K562 (cell line): ENCODE measurements around the gene SHANK1. TPM values are rescaled to one million over a fixed set of nuclear protein-coding genes. Genes with fewer than 3 reads are reported as not detected.

Experiments used
- BRCA1 ChIP-seq, 2 experiments: fragments of 450-650 bp in 1 of 2; sonication (generic) in 1 of 2; formaldehyde crosslinking in 1 of 2; IDR thresholded peaks; 2 replicates each; pipeline versions ENCODE4 v1.5.0 to v1.6.1; 2017 to 2020; ENCODE audit warnings: mild to moderate bottlenecking in 1 of 2, missing genetic modification reagents in 1 of 2
- CREB1 ChIP-seq, 2 experiments: sonication (generic) in 1 of 2; formaldehyde crosslinking in 1 of 2; IDR thresholded peaks; 2 replicates each; pipeline versions ENCODE4 v1.6.1 to v1.8.0; 2012 to 2022; ENCODE audit warnings: inconsistent platforms in 1 of 2, mild to moderate bottlenecking in 1 of 2, missing genetic modification reagents in 1 of 2, moderate library complexity in 1 of 2
- ELF1 ChIP-seq: fragments of 200-800 bp; sonication (Bioruptor generic); IDR thresholded peaks from 2 replicates; pipeline ENCODE4 v1.6.1; 2016; ENCODE audit warnings: missing genetic modification characterization, missing compliant biosample characterization
- ETV1 ChIP-seq: fragments of 450-650 bp; conservative IDR thresholded peaks from 2 replicates; pipeline ENCODE4 v1.6.1; 2016; ENCODE audit warnings: missing genetic modification characterization, control low read depth, low read depth, missing compliant biosample characterization
- HMG20A ChIP-seq: fragments of 450-650 bp; formaldehyde crosslinking; conservative IDR thresholded peaks from 2 replicates; pipeline ENCODE4 v1.4.0; 2020; ENCODE audit warnings: mild to moderate bottlenecking, mixed read lengths
- MCM5 ChIP-seq: fragments of 450-650 bp; IDR thresholded peaks from 2 replicates; pipeline ENCODE4 v1.6.1; 2016; ENCODE audit warnings: low read depth
- NEUROD1 ChIP-seq: fragments of 150-350 bp; IDR thresholded peaks from 2 replicates; pipeline ENCODE4 v1.6.1; 2014; ENCODE audit warnings: borderline replicate concordance, low read length, low read depth; ENCODE audit not compliant: partially characterized antibody
- SMAD3 ChIP-seq: fragments of 450-650 bp; formaldehyde crosslinking; conservative IDR thresholded peaks from 2 replicates; pipeline ENCODE4 v1.4.0; 2020; ENCODE audit warnings: mild to moderate bottlenecking
- ZKSCAN3 ChIP-seq: fragments of 250-450 bp; sonication (Bioruptor Pico); IDR thresholded peaks from 2 replicates; pipeline ENCODE4 v1.4.0; 2020
- ZNF217 ChIP-seq: sonication (generic); formaldehyde crosslinking; IDR thresholded peaks from 2 replicates; pipeline ENCODE4 v1.8.0; 2022; ENCODE audit warnings: mild to moderate bottlenecking, missing genetic modification reagents
- ZNF445 ChIP-seq: fragments of 250-450 bp; sonication (Bioruptor Pico); IDR thresholded peaks from 2 replicates; pipeline ENCODE4 v1.4.0; 2020; ENCODE audit warnings: low read depth, mild to moderate bottlenecking, moderate library complexity
- polyA plus RNA-seq, 8 experiments: library from polyadenylated mRNA; depleted of rRNA in 4 of 8; stranded (reverse) in 5 of 8; unstranded in 3 of 8; fragments of >200 nt; fragmentation: Nextera tagmentation in 2 of 8; fragmentation: Illumina TruSeq in 1 of 8; extraction: Ambion mirVana in 2 of 8; extraction: Trizol in 1 of 8; gene quantifications; 2 replicates each; pipeline versions ENCODE4 v1.2.1 to v1.2.3, GENCODE V29; 2011 to 2014; ENCODE audit warnings: inconsistent platforms in 1 of 8, missing spikeins in 1 of 8
- total RNA-seq, 7 experiments: library from RNA; depleted of rRNA in 6 of 7; stranded (reverse); fragments of >200 nt in 6 of 7; fragmentation: Illumina TruSeq in 2 of 7; extraction: Trizol in 2 of 7; gene quantifications; 2 replicates each; pipeline versions ENCODE4 v1.2.1 to v1.2.3, GENCODE V29; 2011 to 2021; ENCODE audit warnings: low replicate concordance in 1 of 7
- TF ChIP-seq, protein P1 (sequence below): fragments of 250-450 bp; sonication (Bioruptor Pico); IDR thresholded peaks from 2 replicates; pipeline ENCODE4 v1.5.0; 2022; ENCODE audit warnings: mild to moderate bottlenecking
- TF ChIP-seq, protein P2 (sequence below): fragments of 250-450 bp; sonication (Bioruptor Pico); IDR thresholded peaks from 2 replicates; pipeline ENCODE4 v1.4.0; 2020; ENCODE audit warnings: borderline replicate concordance
- TF ChIP-seq, protein P3 (sequence below), 2 experiments: IDR thresholded peaks in 1 of 2; conservative IDR thresholded peaks in 1 of 2; 2 replicates each; pipeline ENCODE4 v1.6.1; 2016; ENCODE audit warnings: low read depth in 2 of 2, mild to moderate bottlenecking in 1 of 2, missing compliant biosample characterization in 1 of 2, missing genetic modification characterization in 1 of 2, moderate library complexity in 1 of 2

SHANK1 gene
- total and polyA plus RNA-seq, 9 of the 15 experiments (the other 6 are each of a cell fraction or from before 2014, with no cell fraction given), result 0.33 to 1.3 (median 0.55) TPM; not detected in 2

DNA sequence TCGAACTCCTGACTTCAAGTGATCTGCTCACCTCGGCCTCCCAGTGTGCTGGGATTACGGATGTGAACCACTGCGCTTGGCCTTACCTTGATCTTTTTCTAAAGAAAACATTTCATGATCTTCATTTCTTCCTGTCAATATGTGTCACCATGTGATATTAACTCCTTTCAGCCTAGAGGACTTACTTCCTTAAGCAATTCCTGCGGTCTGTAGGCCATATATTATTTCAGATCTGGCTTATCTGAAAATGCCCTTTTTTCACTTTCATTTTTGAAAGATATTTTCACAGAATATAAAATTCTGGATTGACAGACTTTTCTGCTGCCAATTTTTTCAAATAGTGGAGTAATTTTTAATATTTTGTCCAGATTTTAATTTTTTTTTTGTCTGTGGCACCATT, 48.7 kb upstream of the SHANK1 start (continued):
- TF ChIP-seq, protein P1, sequence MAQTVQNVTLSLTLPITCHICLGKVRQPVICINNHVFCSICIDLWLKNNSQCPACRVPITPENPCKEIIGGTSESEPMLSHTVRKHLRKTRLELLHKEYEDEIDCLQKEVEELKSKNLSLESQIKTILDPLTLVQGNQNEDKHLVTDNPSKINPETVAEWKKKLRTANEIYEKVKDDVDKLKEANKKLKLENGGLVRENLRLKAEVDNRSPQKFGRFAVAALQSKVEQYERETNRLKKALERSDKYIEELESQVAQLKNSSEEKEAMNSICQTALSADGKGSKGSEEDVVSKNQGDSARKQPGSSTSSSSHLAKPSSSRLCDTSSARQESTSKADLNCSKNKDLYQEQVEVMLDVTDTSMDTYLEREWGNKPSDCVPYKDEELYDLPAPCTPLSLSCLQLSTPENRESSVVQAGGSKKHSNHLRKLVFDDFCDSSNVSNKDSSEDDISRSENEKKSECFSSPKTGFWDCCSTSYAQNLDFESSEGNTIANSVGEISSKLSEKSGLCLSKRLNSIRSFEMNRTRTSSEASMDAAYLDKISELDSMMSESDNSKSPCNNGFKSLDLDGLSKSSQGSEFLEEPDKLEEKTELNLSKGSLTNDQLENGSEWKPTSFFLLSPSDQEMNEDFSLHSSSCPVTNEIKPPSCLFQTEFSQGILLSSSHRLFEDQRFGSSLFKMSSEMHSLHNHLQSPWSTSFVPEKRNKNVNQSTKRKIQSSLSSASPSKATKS (CRISPR knock-in tag), result no peak
- no peak for TF ChIP-seq MCM5
- no peak for TF ChIP-seq ZNF217
- 0 out of 2 replicates have a peak, but pooled peaks have one; percentile 40 for TF ChIP-seq ETV1
- TF ChIP-seq CREB1 (IDR thresholded peaks at IDR 0.05), result no peak
- TF ChIP-seq CREB1 (CRISPR knock-in tag; IDR thresholded peaks at IDR 0.05), result no peak
- TF ChIP-seq, protein P2, sequence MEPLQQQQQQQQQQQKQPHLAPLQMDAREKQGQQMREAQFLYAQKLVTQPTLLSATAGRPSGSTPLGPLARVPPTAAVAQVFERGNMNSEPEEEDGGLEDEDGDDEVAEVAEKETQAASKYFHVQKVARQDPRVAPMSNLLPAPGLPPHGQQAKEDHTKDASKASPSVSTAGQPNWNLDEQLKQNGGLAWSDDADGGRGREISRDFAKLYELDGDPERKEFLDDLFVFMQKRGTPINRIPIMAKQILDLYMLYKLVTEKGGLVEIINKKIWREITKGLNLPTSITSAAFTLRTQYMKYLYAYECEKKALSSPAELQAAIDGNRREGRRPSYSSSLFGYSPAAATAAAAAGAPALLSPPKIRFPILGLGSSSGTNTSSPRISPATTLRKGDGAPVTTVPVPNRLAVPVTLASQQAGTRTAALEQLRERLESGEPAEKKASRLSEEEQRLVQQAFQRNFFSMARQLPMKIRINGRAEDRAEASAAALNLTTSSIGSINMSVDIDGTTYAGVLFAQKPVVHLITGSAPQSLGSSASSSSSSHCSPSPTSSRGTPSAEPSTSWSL, result no peak
- no peak for TF ChIP-seq ZNF445 (CRISPR knock-in tag)
- no peak for TF ChIP-seq ELF1 (tag)
- TF ChIP-seq HMG20A, result no peak
- TF ChIP-seq SMAD3 (CRISPR knock-in tag), result no peak
- no peak for TF ChIP-seq BRCA1 (IDR thresholded peaks at IDR 0.05)
- TF ChIP-seq BRCA1 (CRISPR knock-in tag; IDR thresholded peaks at IDR 0.05), result no peak
- no peak for TF ChIP-seq NEUROD1
- no peak for TF ChIP-seq ZKSCAN3 (CRISPR knock-in tag)
- TF ChIP-seq, protein P3, sequence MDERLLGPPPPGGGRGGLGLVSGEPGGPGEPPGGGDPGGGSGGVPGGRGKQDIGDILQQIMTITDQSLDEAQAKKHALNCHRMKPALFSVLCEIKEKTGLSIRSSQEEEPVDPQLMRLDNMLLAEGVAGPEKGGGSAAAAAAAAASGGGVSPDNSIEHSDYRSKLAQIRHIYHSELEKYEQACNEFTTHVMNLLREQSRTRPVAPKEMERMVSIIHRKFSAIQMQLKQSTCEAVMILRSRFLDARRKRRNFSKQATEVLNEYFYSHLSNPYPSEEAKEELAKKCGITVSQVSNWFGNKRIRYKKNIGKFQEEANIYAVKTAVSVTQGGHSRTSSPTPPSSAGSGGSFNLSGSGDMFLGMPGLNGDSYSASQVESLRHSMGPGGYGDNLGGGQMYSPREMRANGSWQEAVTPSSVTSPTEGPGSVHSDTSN (CRISPR knock-in tag; IDR thresholded peaks at IDR 0.05; ENCODE audit: low read depth), result no peak
- TF ChIP-seq, protein P3 (tag; conservative IDR thresholded peaks at IDR 0.05; ENCODE audit: low read depth), result peak; percentile 71; the same call in 1 of the 2 replicates
